ENCODE data around the gene BPI. TPM values are rescaled to one million over a fixed set of nuclear protein-coding genes. Genes with fewer than 3 reads are reported as not detected.
"Not testable (repeated sequence)": the region's sequence is repeated elsewhere in the genome, so short reads cannot be mapped to it uniquely, and the experiment has no call there.

Gene BPI
- not detected for total RNA-seq

GRCh38 chr20:38303908-38304379 is at the start of gene BPI:
Gene BPI, plus strand, starts transcription at chr20:38304156. Its CDS starts 68 bp downstream, at chr20:38304224.
- no peak for DNase-seq

DNA sequence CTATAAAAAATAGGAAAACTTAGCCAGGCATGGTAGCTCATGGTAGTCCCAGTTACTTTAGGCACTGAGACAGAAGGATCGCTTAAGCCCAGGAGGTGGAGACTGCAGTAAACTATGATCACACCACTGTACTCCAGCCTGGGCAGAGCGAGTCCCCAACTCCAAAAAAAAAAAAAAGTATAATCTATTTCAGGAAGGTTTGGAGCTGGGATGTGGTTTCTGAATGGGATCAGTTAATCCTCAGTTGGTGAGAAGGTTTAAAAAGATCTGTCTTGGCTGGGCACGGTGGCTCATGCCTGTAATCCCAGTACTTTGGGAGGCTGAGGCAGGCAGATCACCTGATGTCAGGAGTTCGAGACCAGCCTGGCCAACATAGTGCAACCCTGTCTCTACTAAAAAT is 49.3 kb upstream of the BPI start:
- DNase-seq, result not testable (repeated sequence)

- DNase-seq, result no peak
Measured at GRCh38 chr20:38255393-38255792, 48.6 kb upstream of the BPI start.

- no peak for DNase-seq
Measured at GRCh38 chr20:38256021-38256420, 47.9 kb upstream of the BPI start.

DNA sequence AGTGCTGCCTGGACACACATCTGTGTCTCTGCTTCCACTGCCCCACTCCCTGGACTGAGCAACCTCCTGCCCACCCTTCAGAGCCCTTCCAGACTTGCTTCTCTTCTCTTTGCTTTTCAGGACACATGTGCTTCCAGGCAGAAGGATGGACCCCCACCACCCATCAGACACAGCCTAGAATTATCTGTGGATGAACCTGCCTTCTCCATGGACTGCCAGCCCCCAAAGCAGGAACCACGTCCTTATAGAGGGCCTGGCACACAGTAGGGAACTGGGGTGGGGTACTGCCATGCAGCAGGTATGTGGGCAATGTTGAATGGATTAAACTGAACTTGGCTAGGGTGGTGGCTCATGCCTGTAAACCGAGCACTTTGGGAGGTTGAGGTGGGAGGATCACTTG is 47.0 kb upstream of the BPI start:
- DNase-seq, result no peak

GRCh38 chr20:38258545-38259215 is 45.3 kb upstream of the BPI start:
- no peak for DNase-seq

DNA sequence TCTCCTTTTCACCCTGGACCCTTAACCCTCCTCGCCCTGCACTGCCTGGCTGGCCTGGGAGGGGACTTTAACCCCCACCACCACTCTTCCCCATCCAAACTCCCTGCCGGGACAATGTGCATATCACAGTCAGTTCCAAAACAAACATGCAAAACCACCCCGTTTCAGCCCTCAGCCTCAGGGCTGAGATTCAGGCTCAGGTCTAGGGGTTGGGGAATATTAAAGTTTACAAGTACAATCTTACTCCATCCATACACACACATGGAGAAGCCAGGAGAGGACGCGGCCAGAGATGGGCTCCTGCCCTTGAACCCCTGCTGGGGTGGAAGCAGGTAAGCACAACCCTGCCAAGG is 44.0 kb upstream of the BPI start:
- DNase-seq, result no peak

GRCh38 chr20:38260378-38261053 is 43.4 kb upstream of the BPI start, which contains the start of gene KIAA1755:
Gene KIAA1755, minus strand, starts transcription at chr20:38260735. Its CDS starts 235 bp downstream, at chr20:38260500.
- no peak for DNase-seq

DNA sequence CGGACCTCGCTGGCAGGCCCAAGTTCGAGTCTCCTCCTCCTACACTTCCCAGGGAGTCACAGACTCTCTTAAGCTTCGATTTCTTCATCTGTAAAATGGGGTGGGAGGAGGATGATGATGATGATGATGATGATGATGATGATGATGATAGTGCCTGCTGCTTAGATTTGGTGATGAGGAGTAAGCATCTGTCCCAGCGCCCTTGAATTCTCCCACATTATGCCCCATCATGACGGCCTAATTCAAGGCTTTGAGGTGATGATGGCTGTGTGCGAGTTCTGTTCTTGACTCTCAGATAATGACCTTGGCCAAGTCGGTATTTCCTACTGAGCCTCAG is 42.9 kb upstream of the BPI start:
- no peak for DNase-seq

DNA sequence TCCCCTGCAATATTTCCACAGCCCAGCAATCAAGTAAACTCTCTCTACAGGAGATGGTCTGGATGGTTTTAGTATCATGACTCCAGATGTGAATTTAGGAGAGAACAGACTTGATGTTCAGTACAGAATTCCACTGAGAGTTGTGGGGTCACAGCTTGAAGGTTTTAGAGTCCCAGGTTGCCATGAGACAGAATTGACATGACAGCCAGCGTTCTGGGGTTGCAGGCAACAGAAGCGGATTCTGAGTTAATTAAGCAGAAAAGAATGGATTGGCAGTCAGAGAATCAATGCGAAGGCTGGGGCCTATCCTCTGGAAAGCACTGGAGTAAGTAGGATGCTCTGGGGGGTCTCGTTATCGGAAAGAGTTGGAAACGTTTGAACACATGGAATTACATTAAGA is 41.0 kb upstream of the BPI start:
- no peak for DNase-seq

- no peak for DNase-seq
Measured at GRCh38 chr20:38266426-38266825, 37.5 kb upstream of the BPI start.

DNA sequence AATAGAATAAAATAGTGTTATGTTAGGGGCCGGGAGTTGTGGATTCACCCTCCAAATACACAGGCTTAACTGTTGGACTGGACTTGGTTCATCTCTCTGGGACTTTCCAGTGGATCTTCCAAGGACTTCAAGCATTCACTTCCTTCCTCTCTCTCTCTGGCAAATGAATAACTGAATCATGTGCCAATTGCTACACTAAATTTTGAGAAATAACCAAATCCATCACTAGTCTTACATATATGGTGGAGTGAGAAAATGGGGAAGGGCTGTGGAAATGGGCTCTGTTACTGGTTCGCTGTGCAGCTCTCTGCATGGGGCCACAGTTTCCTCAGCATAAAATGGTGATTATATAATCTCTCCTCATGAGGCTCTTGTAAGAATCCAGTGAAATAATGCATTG is 36.7 kb upstream of the BPI start:
- no peak for DNase-seq

DNA sequence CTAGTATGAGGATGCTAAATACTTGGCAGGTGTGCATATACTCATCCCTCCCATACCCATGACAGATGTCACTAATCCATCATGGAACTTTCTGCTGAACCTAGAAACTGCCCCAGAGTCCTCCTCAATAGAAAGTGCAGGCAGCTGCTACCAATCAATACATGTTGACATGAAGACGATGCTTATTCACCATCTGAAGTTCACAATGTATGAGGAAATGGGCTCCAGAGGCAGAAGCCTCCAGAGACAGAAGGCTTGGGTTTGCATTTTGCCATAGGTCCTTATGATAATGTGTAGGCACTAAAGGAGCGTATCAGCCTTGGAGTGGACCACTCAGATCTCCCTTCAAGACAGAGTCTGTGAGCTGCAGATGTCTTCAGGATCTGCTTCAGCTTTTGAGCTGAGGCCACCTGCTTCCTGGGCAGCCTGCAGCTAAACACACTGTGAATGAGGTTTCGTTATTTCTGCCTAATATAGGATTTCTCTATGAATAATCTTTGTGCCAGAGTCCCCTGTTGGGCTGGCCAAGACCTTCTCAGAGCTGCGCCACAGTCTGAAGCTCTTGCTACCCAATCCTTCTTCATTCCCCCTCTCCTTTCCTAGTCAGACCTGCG is 35.9 kb upstream of the BPI start:
- DNase-seq, result no peak

DNA sequence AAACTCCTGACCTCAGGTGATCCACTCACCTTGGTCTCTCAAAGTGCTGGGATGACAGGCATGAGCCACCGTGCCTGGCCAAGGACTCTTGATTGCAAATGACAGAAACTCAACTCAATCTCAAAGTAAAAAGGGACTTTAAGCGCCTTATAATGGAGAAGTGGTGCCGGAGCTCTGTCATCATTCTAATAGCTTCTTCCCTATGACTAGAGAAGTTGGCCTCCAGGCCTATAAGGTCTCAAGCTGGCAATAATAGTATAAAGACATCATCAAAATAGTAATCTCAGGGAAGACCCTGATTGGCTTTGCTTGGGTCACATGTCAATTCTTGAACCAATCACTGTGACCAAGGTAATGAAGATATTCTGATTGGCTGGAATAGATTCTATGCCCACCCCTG is 34.9 kb upstream of the BPI start:
- DNase-seq, result no peak

DNA sequence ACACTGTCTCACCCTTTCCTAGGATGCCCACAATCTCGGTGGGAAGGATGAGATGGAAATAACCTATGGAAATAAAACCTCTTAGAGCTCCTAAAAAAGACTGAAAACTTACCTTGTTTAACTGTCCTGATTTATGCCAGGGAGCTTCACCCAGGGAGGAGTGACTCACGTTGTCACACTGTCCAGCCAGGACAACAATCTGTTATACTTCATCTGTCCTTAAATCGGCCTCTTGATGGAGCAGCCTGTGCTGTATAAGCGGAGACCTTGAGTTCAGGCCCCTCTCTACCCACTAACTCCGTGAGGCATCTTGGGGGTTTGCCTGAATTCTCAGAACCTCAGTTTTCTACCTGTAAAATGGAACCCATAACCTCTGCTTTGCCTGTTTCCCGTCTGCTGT is 34.2 kb upstream of the BPI start:
- DNase-seq, result no peak

GRCh38 chr20:38270869-38271605 is 32.9 kb upstream of the BPI start:
- no peak for DNase-seq

- DNase-seq, result no peak
Measured at GRCh38 chr20:38271608-38272120, 32.3 kb upstream of the BPI start.

- no peak for DNase-seq
Measured at GRCh38 chr20:38272398-38272797, 31.6 kb upstream of the BPI start.

DNA sequence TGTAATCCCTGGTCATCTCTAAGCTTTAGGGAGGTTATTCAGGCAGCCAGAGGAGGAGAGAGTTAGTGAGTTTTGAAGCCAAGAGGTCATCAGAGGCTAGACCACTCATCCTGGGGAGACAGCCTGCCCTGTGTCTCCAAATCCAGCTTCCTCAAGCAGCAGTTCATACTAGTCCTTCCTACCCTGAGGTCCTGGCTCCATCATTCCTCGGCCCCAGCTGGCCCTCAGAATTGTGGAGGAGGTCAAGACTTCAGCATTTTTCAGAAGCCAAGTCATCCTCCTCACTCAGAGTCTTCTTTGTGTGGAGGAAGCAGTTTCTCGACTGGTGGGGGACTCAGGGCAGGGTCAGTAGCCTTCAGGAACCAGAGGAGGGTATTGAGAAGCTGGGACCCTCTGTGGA is 31.0 kb upstream of the BPI start:
- DNase-seq, result no peak

- no peak for DNase-seq
Measured at GRCh38 chr20:38275815-38276550, 28.0 kb upstream of the BPI start.

GRCh38 chr20:38277285-38277684 is 26.7 kb upstream of the BPI start:
- DNase-seq, result no peak

- DNase-seq, result no peak
Measured at GRCh38 chr20:38277691-38278090, 26.3 kb upstream of the BPI start.

DNA sequence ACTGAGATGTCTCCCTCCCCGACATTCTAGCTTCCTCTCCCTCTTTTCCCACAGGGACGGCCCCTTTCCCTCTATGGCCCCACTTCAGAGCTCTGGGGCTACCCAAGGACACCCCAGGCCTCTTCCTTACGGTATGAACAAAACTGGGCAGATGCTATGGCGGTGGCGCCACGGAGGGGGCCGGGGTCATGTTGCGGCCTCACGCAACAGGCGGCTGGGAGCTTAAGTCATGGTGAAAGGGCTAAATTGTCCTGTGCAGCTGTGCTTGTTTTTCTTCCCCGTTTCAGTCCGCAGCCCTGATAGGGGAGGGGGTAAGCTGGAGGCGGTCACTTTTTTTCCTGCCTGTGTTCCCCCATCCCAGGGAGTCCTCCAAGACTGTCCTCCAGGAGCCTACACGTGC is 25.8 kb upstream of the BPI start:
- DNase-seq, result no peak

Measured in effector CD4-positive, alpha-beta T cell (primary cell).